ENCODE measurements around the gene GTF2A1.

The GTF2A1 gene

GRCh38 chr14:81220830-81221578 lies at the start of gene GTF2A1:
GTF2A1 (minus strand) TSS chr14:81220959; CDS start chr14:81220518, 441 bp downstream.
- H3K4me3 ChIP-seq (ENCODE audit: low read length), result peak within 1 kb of the TSS; percentile 95
- H3K36me3 ChIP-seq (ENCODE audit: control insufficient read depth, insufficient read depth, low read length), result no peaks in the 10 kb centered on the region
- peak within 1 kb of the TSS; percentile 99 for H3K27ac ChIP-seq (ENCODE audit: low read depth, low read length)
- peaks cover 5% of the 10 kb centered on the region for H3K4me1 ChIP-seq (ENCODE audit: control insufficient read depth, insufficient read depth, low read length)
- H3K9ac ChIP-seq (ENCODE audit: low read length), result peak within 1 kb of the TSS; percentile 86
- H3K27me3 ChIP-seq (ENCODE audit: control insufficient read depth, insufficient read depth, low read length), result no peaks in the 10 kb centered on the region

- H3K4me1 ChIP-seq (ENCODE audit: control insufficient read depth, insufficient read depth, low read length), result no peaks in the 10 kb centered on the region
- H3K27ac ChIP-seq (ENCODE audit: low read depth, low read length), result no peak overlapping the region
- no peak overlapping the region for H3K9ac ChIP-seq (ENCODE audit: low read length)
- no peak overlapping the region for H3K4me3 ChIP-seq (ENCODE audit: low read length)
- H3K36me3 ChIP-seq (ENCODE audit: control insufficient read depth, insufficient read depth, low read length), result peaks cover 3% of the 10 kb centered on the region
- H3K27me3 ChIP-seq (ENCODE audit: control insufficient read depth, insufficient read depth, low read length), result no peaks in the 10 kb centered on the region
Measured at GRCh38 chr14:81269979-81270375, 49.2 kb upstream of the GTF2A1 start.

GRCh38 chr14:81269100-81269978 lies 48.6 kb upstream of the GTF2A1 start:
- Histone ChIP-seq H3K27ac (ENCODE audit: low read depth, low read length) (no peak overlapping the region), H3K4me1 (ENCODE audit: control insufficient read depth, insufficient read depth, low read length) (no peaks in the 10 kb centered on the region), H3K36me3 (ENCODE audit: control insufficient read depth, insufficient read depth, low read length) (peaks cover 3% of the 10 kb centered on the region), H3K27me3 (ENCODE audit: control insufficient read depth, insufficient read depth, low read length) (no peaks in the 10 kb centered on the region), H3K9ac (ENCODE audit: low read length) (no peak overlapping the region), H3K4me3 (ENCODE audit: low read length) (no peak overlapping the region)

- H3K9ac ChIP-seq (ENCODE audit: low read length), result no peak overlapping the region
- no peaks in the 10 kb centered on the region for H3K4me1 ChIP-seq (ENCODE audit: control insufficient read depth, insufficient read depth, low read length)
- H3K27ac ChIP-seq (ENCODE audit: low read depth, low read length), result no peak overlapping the region
- no peaks in the 10 kb centered on the region for H3K27me3 ChIP-seq (ENCODE audit: control insufficient read depth, insufficient read depth, low read length)
- H3K36me3 ChIP-seq (ENCODE audit: control insufficient read depth, insufficient read depth, low read length), result peaks cover 3% of the 10 kb centered on the region
- no peak overlapping the region for H3K4me3 ChIP-seq (ENCODE audit: low read length)
Measured at GRCh38 chr14:81268016-81268416, 47.3 kb upstream of the GTF2A1 start.

- H3K36me3 ChIP-seq (ENCODE audit: control insufficient read depth, insufficient read depth, low read length), result peaks cover 3% of the 10 kb centered on the region
- no peak overlapping the region for H3K4me3 ChIP-seq (ENCODE audit: low read length)
- no peaks in the 10 kb centered on the region for H3K4me1 ChIP-seq (ENCODE audit: control insufficient read depth, insufficient read depth, low read length)
- no peak overlapping the region for H3K9ac ChIP-seq (ENCODE audit: low read length)
- H3K27ac ChIP-seq (ENCODE audit: low read depth, low read length), result no peak overlapping the region
- H3K27me3 ChIP-seq (ENCODE audit: control insufficient read depth, insufficient read depth, low read length), result no peaks in the 10 kb centered on the region
Measured at GRCh38 chr14:81265636-81266169, 44.9 kb upstream of the GTF2A1 start.

- H3K4me3 ChIP-seq (ENCODE audit: low read length), result no peak overlapping the region
- H3K9ac ChIP-seq (ENCODE audit: low read length), result no peak overlapping the region
- no peaks in the 10 kb centered on the region for H3K27me3 ChIP-seq (ENCODE audit: control insufficient read depth, insufficient read depth, low read length)
- H3K36me3 ChIP-seq (ENCODE audit: control insufficient read depth, insufficient read depth, low read length), result no peaks in the 10 kb centered on the region
- H3K27ac ChIP-seq (ENCODE audit: low read depth, low read length), result no peak overlapping the region
- no peaks in the 10 kb centered on the region for H3K4me1 ChIP-seq (ENCODE audit: control insufficient read depth, insufficient read depth, low read length)
Measured at GRCh38 chr14:81264671-81265070, 43.9 kb upstream of the GTF2A1 start.

- Histone ChIP-seq H3K36me3 (ENCODE audit: control insufficient read depth, insufficient read depth, low read length) (no peaks in the 10 kb centered on the region), H3K9ac (ENCODE audit: low read length) (no peak overlapping the region), H3K4me1 (ENCODE audit: control insufficient read depth, insufficient read depth, low read length) (no peaks in the 10 kb centered on the region)
Measured at GRCh38 chr14:81263777-81264410, 43.1 kb upstream of the GTF2A1 start.

GRCh38 chr14:81261176-81261575 lies 40.4 kb upstream of the GTF2A1 start:
- Histone ChIP-seq H3K4me3 (ENCODE audit: low read length) (no peak overlapping the region), H3K27me3 (ENCODE audit: control insufficient read depth, insufficient read depth, low read length) (no peaks in the 10 kb centered on the region), H3K36me3 (ENCODE audit: control insufficient read depth, insufficient read depth, low read length) (no peaks in the 10 kb centered on the region), H3K4me1 (ENCODE audit: control insufficient read depth, insufficient read depth, low read length) (no peaks in the 10 kb centered on the region), H3K9ac (ENCODE audit: low read length) (no peak overlapping the region), H3K27ac (ENCODE audit: low read depth, low read length) (no peak overlapping the region)

More at GRCh38 chr14:81263777-81264410, 43.1 kb upstream of the GTF2A1 start:
- Histone ChIP-seq H3K27me3 (ENCODE audit: control insufficient read depth, insufficient read depth, low read length) (no peaks in the 10 kb centered on the region), H3K27ac (ENCODE audit: low read depth, low read length) (no peak overlapping the region), H3K4me3 (ENCODE audit: low read length) (no peak overlapping the region)

GRCh38 chr14:81260732-81261131 lies 40.0 kb upstream of the GTF2A1 start:
- no peaks in the 10 kb centered on the region for H3K4me1 ChIP-seq (ENCODE audit: control insufficient read depth, insufficient read depth, low read length)
- H3K4me3 ChIP-seq (ENCODE audit: low read length), result no peak overlapping the region
- H3K9ac ChIP-seq (ENCODE audit: low read length), result no peak overlapping the region
- no peak overlapping the region for H3K27ac ChIP-seq (ENCODE audit: low read depth, low read length)
- H3K36me3 ChIP-seq (ENCODE audit: control insufficient read depth, insufficient read depth, low read length), result no peaks in the 10 kb centered on the region
- no peaks in the 10 kb centered on the region for H3K27me3 ChIP-seq (ENCODE audit: control insufficient read depth, insufficient read depth, low read length)

GRCh38 chr14:81256289-81256960 lies 35.7 kb upstream of the GTF2A1 start:
- Histone ChIP-seq H3K27ac (ENCODE audit: low read depth, low read length) (no peak overlapping the region), H3K9ac (ENCODE audit: low read length) (no peak overlapping the region), H3K27me3 (ENCODE audit: control insufficient read depth, insufficient read depth, low read length) (no peaks in the 10 kb centered on the region), H3K36me3 (ENCODE audit: control insufficient read depth, insufficient read depth, low read length) (no peaks in the 10 kb centered on the region), H3K4me1 (ENCODE audit: control insufficient read depth, insufficient read depth, low read length) (no peaks in the 10 kb centered on the region), H3K4me3 (ENCODE audit: low read length) (no peak overlapping the region)

- no peak overlapping the region for H3K4me3 ChIP-seq (ENCODE audit: low read length)
Measured at GRCh38 chr14:81252278-81252677, 31.5 kb upstream of the GTF2A1 start.

More at GRCh38 chr14:81252278-81252677, 31.5 kb upstream of the GTF2A1 start:
- no peaks in the 10 kb centered on the region for H3K36me3 ChIP-seq (ENCODE audit: control insufficient read depth, insufficient read depth, low read length)
- H3K27me3 ChIP-seq (ENCODE audit: control insufficient read depth, insufficient read depth, low read length), result no peaks in the 10 kb centered on the region
- no peaks in the 10 kb centered on the region for H3K4me1 ChIP-seq (ENCODE audit: control insufficient read depth, insufficient read depth, low read length)
- H3K27ac ChIP-seq (ENCODE audit: low read depth, low read length), result no peak overlapping the region
- no peak overlapping the region for H3K9ac ChIP-seq (ENCODE audit: low read length)
